HepG2 (cell line): ENCODE results near the gene CCDC117. TPM values are rescaled to one million over a fixed set of nuclear protein-coding genes. Genes with fewer than 3 reads are reported as not detected.

Experiments used
- E2F1 ChIP-seq: sonication (generic); formaldehyde crosslinking; IDR thresholded peaks from 2 replicates; pipeline ENCODE4 v1.5.0; 2020; ENCODE audit warnings: missing genetic modification reagents
- HCFC1 ChIP-seq: fragments of 150-350 bp; IDR thresholded peaks from 2 replicates; pipeline ENCODE4 v1.6.1; 2014; ENCODE audit warnings: low read depth, low read length
- HDAC2 ChIP-seq: sonication (generic); formaldehyde crosslinking; IDR thresholded peaks from 2 replicates; pipeline ENCODE4 v1.4.0; 2020; ENCODE audit warnings: missing genetic modification reagents
- MXI1 ChIP-seq: IDR thresholded peaks from 3 replicates; pipeline ENCODE4 v1.6.1; 2012; ENCODE audit warnings: low read depth, low read length, inconsistent platforms, borderline replicate concordance
- PBX2 ChIP-seq: IDR thresholded peaks from 2 replicates; pipeline ENCODE4 v1.6.1; 2016; ENCODE audit warnings: control low read depth
- PHF21A ChIP-seq: sonication (generic); formaldehyde crosslinking; IDR thresholded peaks from 2 replicates; pipeline ENCODE4 v1.5.0; 2020; ENCODE audit warnings: mild to moderate bottlenecking, missing genetic modification reagents
- PRDM15 ChIP-seq: sonication (generic); formaldehyde crosslinking; IDR thresholded peaks from 2 replicates; pipeline ENCODE4 v1.4.0; 2020; ENCODE audit warnings: missing genetic modification reagents
- RBFOX2 ChIP-seq: fragments of 200-400 bp; formaldehyde crosslinking; IDR thresholded peaks from 2 replicates; pipeline ENCODE4 v1.6.1; 2017; ENCODE audit warnings: low read depth, mild to moderate bottlenecking, low read length
- TGIF2 ChIP-seq: IDR thresholded peaks from 2 replicates; pipeline ENCODE4 v1.6.1; 2016; ENCODE audit warnings: control low read depth, missing compliant biosample characterization
- THAP11 ChIP-seq: IDR thresholded peaks from 2 replicates; pipeline ENCODE4 v1.6.1; 2016; ENCODE audit warnings: missing biosample characterization, missing genetic modification reagents
- ZBTB20 ChIP-seq: sonication (generic); formaldehyde crosslinking; IDR thresholded peaks from 2 replicates; pipeline ENCODE4 v1.8.1; 2023; ENCODE audit warnings: missing genetic modification reagents, low read depth, mild to moderate bottlenecking, borderline replicate concordance
- ZBTB33 ChIP-seq: sonication (generic); formaldehyde crosslinking; IDR thresholded peaks from 2 replicates; pipeline ENCODE4 v1.4.0; 2020; ENCODE audit warnings: missing genetic modification reagents
- ZFP36L2 ChIP-seq: sonication (generic); formaldehyde crosslinking; IDR thresholded peaks from 2 replicates; pipeline ENCODE4 v1.4.0; 2020; ENCODE audit warnings: missing genetic modification reagents
- ZFYVE20 ChIP-seq: sonication (generic); formaldehyde crosslinking; IDR thresholded peaks from 2 replicates; pipeline ENCODE4 v1.8.0; 2023; ENCODE audit warnings: low read depth, mild to moderate bottlenecking, moderate library complexity, missing genetic modification reagents, borderline replicate concordance
- ZMAT5 ChIP-seq: sonication (generic); formaldehyde crosslinking; IDR thresholded peaks from 2 replicates; pipeline ENCODE4 v1.5.0; 2020; ENCODE audit warnings: mild to moderate bottlenecking, low read depth, missing genetic modification reagents, borderline replicate concordance
- ZNF256 ChIP-seq: sonication (generic); formaldehyde crosslinking; conservative IDR thresholded peaks from 2 replicates; pipeline ENCODE4 v1.4.0; 2020; ENCODE audit warnings: missing genetic modification reagents
- ZNF350 ChIP-seq: sonication (generic); formaldehyde crosslinking; IDR thresholded peaks from 2 replicates; pipeline ENCODE4 v1.4.0; 2020; ENCODE audit warnings: mild to moderate bottlenecking, low read depth, missing genetic modification reagents, borderline replicate concordance
- ZNF367 ChIP-seq: sonication (generic); formaldehyde crosslinking; IDR thresholded peaks from 2 replicates; pipeline ENCODE4 v1.4.0; 2020; ENCODE audit warnings: missing genetic modification reagents, borderline replicate concordance
- ZNF704 ChIP-seq: sonication (generic); formaldehyde crosslinking; IDR thresholded peaks from 2 replicates; pipeline ENCODE4 v1.8.1; 2023; ENCODE audit warnings: mild to moderate bottlenecking, inconsistent platforms, moderate library complexity, missing genetic modification reagents, borderline replicate concordance
- ZNF737 ChIP-seq: sonication (generic); formaldehyde crosslinking; IDR thresholded peaks from 2 replicates; pipeline ENCODE4 v1.5.0; 2020; ENCODE audit warnings: missing genetic modification reagents, mild to moderate bottlenecking, borderline replicate concordance
- polyA plus RNA-seq, 8 experiments: library from polyadenylated mRNA; depleted of rRNA in 3 of 8; stranded (reverse) in 7 of 8; unstranded in 1 of 8; fragments of >200 nt; fragmentation: Illumina TruSeq in 4 of 8; extraction: Trizol in 4 of 8; gene quantifications; 2 replicates each; pipeline versions ENCODE4 v1.2.1 to v1.2.3, GENCODE V29; 2011 to 2016; ENCODE audit warnings: low read depth in 4 of 8, missing spikeins in 1 of 8, mixed read lengths in 1 of 8; ENCODE audit not compliant: insufficient read depth in 1 of 8
- total RNA-seq, 5 experiments: library from RNA; depleted of rRNA; stranded (reverse); fragments of >200 nt; fragmentation: Illumina TruSeq; extraction: Trizol; gene quantifications; 2 replicates each; pipeline ENCODE4 v1.2.3, GENCODE V29; 2016; ENCODE audit warnings: low read depth in 1 of 5

CCDC117 gene
- total and polyA plus RNA-seq, 2 of the 13 experiments (the other 11 are each of a cell fraction or from before 2014, with no cell fraction given), result 12.6 to 34.2 TPM

- TF ChIP-seq ZBTB33 (CRISPR knock-in tag), result no peak
- no peak; the same call in 2 of the 3 replicates for TF ChIP-seq MXI1
- TF ChIP-seq ZNF350 (CRISPR knock-in tag), result no peak
- TF ChIP-seq E2F1 (CRISPR knock-in tag), result no peak
- no peak for TF ChIP-seq ZNF704
- no peak for TF ChIP-seq ZBTB20 (CRISPR knock-in tag)
- TF ChIP-seq TGIF2 (CRISPR knock-in tag), result no peak
- TF ChIP-seq PBX2 (CRISPR knock-in tag), result no peak
- no peak for TF ChIP-seq HCFC1
- peak; percentile 63; the same call in 1 of the 2 replicates for TF ChIP-seq PHF21A (CRISPR knock-in tag)
- no peak for TF ChIP-seq ZNF367 (CRISPR knock-in tag)
- no peak for TF ChIP-seq ZNF256 (CRISPR knock-in tag)
- no peak for TF ChIP-seq ZFP36L2
- TF ChIP-seq ZFYVE20 (CRISPR knock-in tag), result no peak
- peak; percentile 73 for TF ChIP-seq HDAC2 (CRISPR knock-in tag)
- no peak for TF ChIP-seq PRDM15 (CRISPR knock-in tag)
- TF ChIP-seq ZNF737 (CRISPR knock-in tag), result no peak
- TF ChIP-seq ZMAT5, result no peak
- no peak for TF ChIP-seq THAP11 (CRISPR knock-in tag)
- no peak for TF ChIP-seq RBFOX2
These were observed 12.5 kb upstream of the CCDC117 start (continued) for GRCh38 chr22:28759861-28760560.
